HepG2 (cell line): Measurements from ENCODE around the gene AP3D1. TPM values are rescaled to one million over a fixed set of nuclear protein-coding genes. Genes with fewer than 3 reads are reported as not detected.

Experiments used
- KDM6A ChIP-seq: IDR thresholded peaks from 2 replicates; pipeline ENCODE4 v1.6.1; 2016; ENCODE audit warnings: low read depth
- MNT ChIP-seq: fragments of 450-650 bp; IDR thresholded peaks from 2 replicates; pipeline ENCODE4 v1.6.1; 2016
- MTF2 ChIP-seq: sonication (generic); formaldehyde crosslinking; IDR thresholded peaks from 2 replicates; pipeline ENCODE4 v1.5.0; 2020; ENCODE audit warnings: missing genetic modification reagents, borderline replicate concordance
- PRDM15 ChIP-seq: sonication (generic); formaldehyde crosslinking; IDR thresholded peaks from 2 replicates; pipeline ENCODE4 v1.4.0; 2020; ENCODE audit warnings: missing genetic modification reagents
- SNAI1 ChIP-seq: sonication (generic); formaldehyde crosslinking; IDR thresholded peaks from 2 replicates; pipeline ENCODE4 v1.5.0; 2020; ENCODE audit warnings: mild to moderate bottlenecking, missing genetic modification reagents, borderline replicate concordance
- THRA ChIP-seq: sonication (generic); formaldehyde crosslinking; IDR thresholded peaks from 2 replicates; pipeline ENCODE4 v1.4.0; 2020; ENCODE audit warnings: missing genetic modification reagents, borderline replicate concordance
- XBP1 ChIP-seq: sonication (generic); formaldehyde crosslinking; IDR thresholded peaks from 2 replicates; pipeline ENCODE4 v1.5.0; 2020; ENCODE audit warnings: missing genetic modification reagents
- ZBTB7B ChIP-seq: sonication (generic); formaldehyde crosslinking; IDR thresholded peaks from 2 replicates; pipeline ENCODE4 v1.4.0; 2020; ENCODE audit warnings: missing genetic modification reagents
- ZFP36L1 ChIP-seq: sonication (generic); formaldehyde crosslinking; IDR thresholded peaks from 2 replicates; pipeline ENCODE4 v1.8.0; 2022; ENCODE audit warnings: mild to moderate bottlenecking, missing genetic modification reagents, moderate library complexity
- ZFX ChIP-seq: sonication (generic); formaldehyde crosslinking; IDR thresholded peaks from 2 replicates; pipeline ENCODE4 v1.4.0; 2020; ENCODE audit warnings: mild to moderate bottlenecking, low read depth, missing genetic modification reagents, moderate library complexity
- ZNF235 ChIP-seq: sonication (generic); formaldehyde crosslinking; IDR thresholded peaks from 2 replicates; pipeline ENCODE4 v1.8.1; 2023; ENCODE audit warnings: mild to moderate bottlenecking, missing genetic modification reagents, borderline replicate concordance
- ZNF343 ChIP-seq: sonication (generic); formaldehyde crosslinking; IDR thresholded peaks from 2 replicates; pipeline ENCODE4 v1.4.0; 2020; ENCODE audit warnings: mild to moderate bottlenecking, missing genetic modification reagents
- ZNF512B ChIP-seq: sonication (generic); formaldehyde crosslinking; IDR thresholded peaks from 2 replicates; pipeline ENCODE4 v1.5.1; 2020; ENCODE audit warnings: missing genetic modification reagents, mild to moderate bottlenecking, borderline replicate concordance
- ZNF552 ChIP-seq: sonication (generic); formaldehyde crosslinking; IDR thresholded peaks from 2 replicates; pipeline ENCODE4 v1.9.0; 2022; ENCODE audit warnings: missing genetic modification reagents, mild to moderate bottlenecking, borderline replicate concordance
- ZNF576 ChIP-seq: sonication (generic); formaldehyde crosslinking; IDR thresholded peaks from 2 replicates; pipeline ENCODE4 v1.4.0; 2020; ENCODE audit warnings: mild to moderate bottlenecking, missing genetic modification reagents
- ZNF780A ChIP-seq: sonication (generic); formaldehyde crosslinking; IDR thresholded peaks from 2 replicates; pipeline ENCODE4 v1.8.0; 2022; ENCODE audit warnings: mild to moderate bottlenecking, missing genetic modification reagents, moderate library complexity
- polyA plus RNA-seq, 8 experiments: library from polyadenylated mRNA; depleted of rRNA in 3 of 8; stranded (reverse) in 7 of 8; unstranded in 1 of 8; fragments of >200 nt; fragmentation: Illumina TruSeq in 4 of 8; extraction: Trizol in 4 of 8; gene quantifications; 2 replicates each; pipeline versions ENCODE4 v1.2.1 to v1.2.3, GENCODE V29; 2011 to 2016; ENCODE audit warnings: low read depth in 4 of 8, missing spikeins in 1 of 8, mixed read lengths in 1 of 8; ENCODE audit not compliant: insufficient read depth in 1 of 8
- total RNA-seq, 5 experiments: library from RNA; depleted of rRNA; stranded (reverse); fragments of >200 nt; fragmentation: Illumina TruSeq; extraction: Trizol; gene quantifications; 2 replicates each; pipeline ENCODE4 v1.2.3, GENCODE V29; 2016; ENCODE audit warnings: low read depth in 1 of 5

The AP3D1 gene
- total and polyA plus RNA-seq, 2 of the 13 experiments (the other 11 are each of a cell fraction or from before 2014, with no cell fraction given), result 68.0 to 82.6 TPM

GRCh38 chr19:2050991-2051772 is 100.2 kb downstream of the AP3D1 start, which contains the start of gene MKNK2 (continued):
- TF ChIP-seq ZFP36L1, result no peak
- TF ChIP-seq MNT, result no peak
- no peak for TF ChIP-seq ZNF235 (CRISPR knock-in tag)
- 0 out of 2 replicates have a peak, but pooled peaks have one; percentile 15 for TF ChIP-seq THRA
- no peak for TF ChIP-seq ZNF780A (CRISPR knock-in tag)
- TF ChIP-seq ZNF552 (CRISPR knock-in tag), result peak; percentile 90; the same call in 1 of the 2 replicates
- TF ChIP-seq PRDM15, result no peak
- TF ChIP-seq ZNF512B, result no peak
- TF ChIP-seq ZNF343 (CRISPR knock-in tag), result no peak
- TF ChIP-seq SNAI1 (CRISPR knock-in tag), result no peak
- no peak for TF ChIP-seq XBP1 (CRISPR knock-in tag)
- TF ChIP-seq KDM6A (CRISPR knock-in tag), result no peak
- no peak for TF ChIP-seq MTF2 (CRISPR knock-in tag)
- TF ChIP-seq ZFX (CRISPR knock-in tag), result peak; percentile 48; the same call in 1 of the 2 replicates
- peak; percentile 94 for TF ChIP-seq ZBTB7B (CRISPR knock-in tag)
- TF ChIP-seq ZNF576 (CRISPR knock-in tag), result no peak
